ENCODE results near the gene DYSF.

Gene DYSF

DNA sequence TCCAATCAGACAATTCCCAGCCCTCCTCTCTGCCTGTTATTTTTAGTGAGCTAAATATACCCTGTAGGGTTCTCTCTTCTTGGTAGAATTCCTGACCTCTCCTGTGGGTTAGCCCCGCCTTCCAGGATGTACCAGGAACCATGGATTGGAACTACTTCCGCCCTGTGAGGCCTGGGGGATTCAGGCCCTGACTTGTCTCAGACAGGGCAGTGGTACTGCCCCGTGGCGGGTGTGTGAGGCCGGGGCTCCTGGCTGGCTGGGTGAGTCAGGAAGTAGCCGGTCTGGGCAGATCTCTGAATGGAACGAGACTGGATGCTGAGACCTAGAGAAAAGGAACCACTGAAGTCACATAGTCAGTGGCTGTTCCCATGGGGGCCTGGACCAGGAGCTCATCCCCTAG, 50.5 kb downstream of the DYSF start:
- no peak for DNase-seq

DNA sequence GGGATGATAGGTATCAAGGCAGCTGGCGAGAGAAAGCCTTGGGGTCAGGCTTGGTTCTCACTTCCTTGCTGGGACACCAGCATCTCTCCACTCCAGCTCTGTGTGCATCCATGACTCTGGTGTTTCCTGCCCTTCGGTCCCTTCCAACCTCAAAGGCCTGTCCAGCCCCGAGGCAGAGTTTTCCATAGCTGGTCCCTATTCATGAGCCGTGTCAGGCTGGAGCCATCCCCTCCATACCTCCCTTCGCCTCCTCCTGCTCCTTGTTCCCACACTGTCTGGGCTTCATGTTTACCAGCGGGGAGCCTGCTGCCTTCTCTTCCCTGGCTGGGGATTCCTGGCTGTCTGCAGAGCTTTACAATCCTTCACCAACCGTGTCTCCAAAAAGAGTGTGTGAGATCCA, 51.2 kb downstream of the DYSF start:
- no peak for DNase-seq

DNA sequence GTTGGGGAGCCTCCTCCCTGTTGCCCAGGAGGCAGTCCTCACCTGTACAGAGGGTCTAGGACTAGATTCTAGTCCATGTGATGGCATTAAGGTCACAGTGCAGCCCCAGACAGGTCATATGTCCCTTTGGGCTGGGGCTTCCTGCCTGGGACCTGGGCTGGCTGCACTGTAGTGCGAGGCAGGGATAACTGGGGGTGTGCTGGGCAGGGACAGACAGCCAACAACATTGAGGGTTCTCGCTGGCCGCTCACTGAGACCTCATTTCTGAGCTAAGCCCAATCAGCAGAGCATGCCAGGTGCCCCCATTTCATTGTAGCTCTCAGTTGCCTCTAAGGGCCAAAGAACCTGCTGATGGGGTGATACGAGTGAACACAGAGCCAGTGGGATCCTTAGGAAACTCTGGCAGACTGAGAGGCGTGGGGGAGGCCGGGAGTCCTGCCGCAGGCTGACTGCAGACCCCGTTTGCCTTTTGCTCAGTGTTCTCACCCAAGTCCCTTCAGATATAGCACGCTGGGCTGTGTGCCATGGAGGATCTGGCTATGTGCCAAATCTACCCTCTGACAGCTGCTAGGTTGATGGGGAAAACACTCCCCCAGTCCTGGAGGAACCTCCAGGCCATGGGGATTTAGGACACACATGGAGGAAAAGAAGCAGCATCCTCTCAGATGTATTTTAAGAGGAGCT, 51.9 kb downstream of the DYSF start:
- no peak for DNase-seq

DNA sequence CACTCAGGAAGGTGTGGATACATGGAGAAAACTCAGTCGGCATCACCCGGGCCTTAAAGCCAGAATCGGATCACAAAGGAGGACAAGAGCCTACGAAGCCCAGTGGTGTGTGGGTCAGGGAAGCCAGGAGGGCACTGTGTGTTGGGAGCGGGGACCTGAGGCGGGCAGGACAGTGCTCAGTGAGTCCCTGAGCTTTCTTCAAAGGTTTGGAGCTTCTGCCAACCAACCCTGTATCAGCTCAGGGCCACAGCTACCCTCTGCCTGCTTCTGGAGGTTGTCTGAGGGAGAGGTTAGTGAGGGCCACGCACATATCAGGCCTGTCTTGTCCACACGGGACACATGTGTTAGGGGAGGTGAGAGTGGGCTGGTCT, 52.4 kb downstream of the DYSF start:
- DNase-seq: no peak

DNA sequence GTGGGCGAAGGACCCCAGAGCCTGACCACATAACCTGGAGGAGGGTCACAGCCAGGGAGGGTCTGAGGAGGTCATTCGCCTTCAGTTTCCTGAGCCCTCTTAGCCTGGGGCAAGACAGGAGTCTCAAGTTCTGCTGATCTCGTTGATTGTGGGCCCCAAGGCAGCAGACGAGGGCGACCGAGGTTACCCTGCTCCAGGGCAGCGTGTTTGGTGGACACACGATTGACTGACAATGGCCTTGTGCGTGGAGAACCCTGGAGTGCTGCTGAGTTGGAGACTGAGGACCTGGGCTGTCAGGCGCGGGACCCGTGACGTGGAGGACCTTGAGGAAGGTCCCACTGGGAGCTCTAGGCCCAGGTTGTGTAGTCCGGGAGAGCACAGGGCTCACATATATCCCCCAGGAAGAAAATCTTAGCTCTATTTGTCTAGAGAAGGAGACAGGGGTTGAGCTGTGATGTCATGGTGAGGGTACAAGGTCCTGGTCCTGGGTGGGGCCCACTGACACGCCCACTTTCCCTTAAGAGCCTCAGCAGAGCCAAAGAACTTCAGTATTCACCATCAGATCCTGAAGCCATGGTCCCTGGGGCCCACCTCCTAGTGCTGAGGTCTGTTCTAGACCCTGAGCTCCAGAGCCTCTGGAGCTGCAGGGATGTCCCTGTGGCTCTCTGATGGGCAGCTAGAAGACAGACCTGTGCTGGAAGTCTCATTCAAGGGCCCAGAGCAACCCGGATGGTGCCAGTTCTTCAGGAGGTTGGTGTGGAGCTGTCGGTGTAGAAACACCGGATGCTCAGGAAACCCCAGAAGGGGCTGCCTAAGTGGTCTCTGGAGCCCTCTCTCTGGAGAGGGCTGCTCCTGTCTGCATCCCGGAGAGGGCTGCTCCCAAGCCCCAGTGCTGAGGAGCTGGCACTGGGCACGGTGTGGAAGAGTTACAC, 53.1 kb downstream of the DYSF start:
- no peak for DNase-seq

DNA sequence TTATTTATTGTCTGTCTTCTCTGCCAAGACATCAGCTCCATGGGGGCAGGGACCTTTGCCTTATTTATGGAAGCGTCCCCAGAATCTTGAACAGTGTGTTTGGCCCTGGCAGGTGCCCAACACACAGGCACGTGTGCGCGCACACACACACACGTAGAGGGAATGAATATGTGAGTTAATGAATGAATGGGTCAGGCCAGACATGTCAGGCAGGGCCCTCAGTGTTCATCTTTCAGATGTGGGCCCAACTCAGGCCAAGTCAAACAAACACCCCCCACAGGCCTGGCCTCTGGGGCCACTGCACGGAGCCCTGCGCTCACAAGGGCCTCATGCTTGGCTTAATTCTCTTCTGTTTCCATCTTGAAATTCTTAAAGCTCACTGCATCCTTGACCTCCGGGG, 54.1 kb downstream of the DYSF start:
- DNase-seq: no peak

DNA sequence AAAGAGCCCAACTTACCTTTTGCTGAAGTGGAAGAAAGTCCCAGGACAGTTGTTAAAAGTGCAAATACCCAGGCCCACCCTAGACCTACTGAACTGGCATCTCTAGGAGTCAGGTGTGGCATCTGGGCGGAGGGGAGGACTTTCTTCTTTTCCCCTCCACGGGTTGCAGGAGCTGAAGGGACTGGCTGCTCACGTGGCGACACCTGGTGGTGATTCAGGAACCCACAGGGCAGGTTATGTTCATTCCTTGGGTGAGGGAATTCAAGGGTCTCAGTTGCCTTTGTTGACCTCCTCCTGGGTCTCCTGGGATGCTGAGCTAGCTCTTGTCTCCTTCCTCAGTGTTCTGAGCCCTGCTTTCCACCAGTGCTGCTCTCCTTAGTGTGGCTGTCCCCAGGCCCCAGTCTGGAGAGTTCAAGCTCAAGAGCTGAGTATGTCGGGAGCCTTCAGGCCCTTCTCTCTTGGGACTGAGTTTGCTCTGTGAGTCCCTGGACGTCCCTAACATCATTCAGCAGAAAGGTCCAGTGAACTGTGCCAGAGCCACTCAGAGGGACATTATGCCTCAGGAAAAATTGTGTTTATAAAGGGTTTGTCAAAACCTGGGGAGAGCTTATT, 56.9 kb downstream of the DYSF start:
- no peak for DNase-seq

DNA sequence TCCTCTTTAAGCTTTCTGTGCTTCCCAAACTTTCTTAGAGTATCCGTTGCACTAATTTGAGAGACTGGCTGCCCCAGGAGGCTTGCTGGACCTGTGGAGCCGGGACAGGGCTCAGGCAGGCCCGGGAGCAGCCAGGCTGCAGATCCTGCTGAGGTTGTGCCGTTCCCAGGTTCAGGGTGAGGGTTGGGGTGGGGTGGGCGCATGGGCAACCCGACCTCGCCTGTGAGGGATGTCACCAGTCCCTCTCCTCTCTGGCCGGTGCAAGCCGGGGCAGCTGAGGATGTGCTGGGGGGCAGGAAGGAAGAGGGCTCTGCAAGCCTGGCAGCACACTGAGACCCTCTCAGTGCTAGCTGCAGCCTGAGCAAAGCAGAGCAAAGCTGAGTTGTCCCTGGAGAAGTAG, 57.6 kb downstream of the DYSF start:
- no peak for DNase-seq

DNA sequence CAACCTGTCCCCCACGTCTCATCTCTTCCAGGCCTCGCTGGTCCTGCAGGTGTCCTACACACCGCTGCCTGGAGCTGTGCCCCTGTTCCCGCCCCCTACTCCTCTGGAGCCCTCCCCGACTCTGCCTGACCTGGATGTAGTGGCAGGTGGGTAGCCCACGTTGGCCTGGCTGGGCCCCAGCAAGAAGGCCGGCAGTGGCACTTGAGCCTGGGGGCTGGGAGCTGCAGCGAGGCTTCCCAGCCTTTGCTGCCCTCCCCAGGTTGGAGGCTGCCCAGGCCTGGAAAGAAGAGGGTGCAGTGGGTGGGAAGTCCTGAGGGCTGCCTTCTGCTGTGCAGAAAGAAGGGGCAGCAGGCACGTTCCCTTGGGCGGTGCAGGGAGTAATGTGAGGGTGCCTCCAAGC, 58.4 kb downstream of the DYSF start:
- DNase-seq: no peak

DNA sequence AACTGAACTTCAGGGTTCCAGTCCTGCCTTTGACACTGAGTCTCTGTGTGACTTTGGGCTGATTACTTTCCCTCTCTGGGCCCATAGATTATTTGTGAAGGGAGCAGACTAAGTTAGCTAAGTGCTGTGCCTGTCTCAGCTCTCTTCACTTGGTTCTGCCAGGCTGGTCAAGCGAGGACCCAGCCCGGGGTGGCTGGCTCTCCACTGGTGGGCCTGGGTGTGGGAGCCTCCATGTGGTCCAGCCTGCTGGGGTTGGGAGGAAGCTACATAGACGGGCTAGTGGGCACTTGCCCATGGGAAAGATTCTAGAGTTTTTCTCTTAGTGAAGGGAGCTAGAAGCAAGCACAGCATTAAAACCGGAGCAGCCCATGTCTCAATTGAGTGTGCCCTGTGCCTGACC, 59.0 kb downstream of the DYSF start:
- DNase-seq: no peak

DNA sequence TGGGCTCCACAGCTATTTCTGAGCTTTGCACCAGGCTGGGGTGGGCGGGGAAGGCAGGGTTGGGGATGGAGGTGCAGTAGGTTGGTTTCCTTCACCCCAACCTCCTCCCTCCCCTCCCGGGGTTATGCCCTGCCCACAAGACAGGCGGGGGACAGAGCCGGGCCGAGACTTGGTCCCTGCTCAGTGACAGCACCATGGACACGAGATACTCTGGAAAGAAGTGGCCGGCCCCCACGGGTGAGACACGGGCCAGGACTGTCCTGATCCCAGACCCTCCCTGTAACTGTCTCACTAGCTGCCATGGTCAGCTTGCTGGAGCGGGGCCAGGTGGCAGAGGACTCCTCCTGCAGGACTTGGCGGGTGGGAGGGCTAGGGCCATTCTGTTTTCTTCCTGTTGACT, 59.7 kb downstream of the DYSF start:
- DNase-seq: no peak

DNA sequence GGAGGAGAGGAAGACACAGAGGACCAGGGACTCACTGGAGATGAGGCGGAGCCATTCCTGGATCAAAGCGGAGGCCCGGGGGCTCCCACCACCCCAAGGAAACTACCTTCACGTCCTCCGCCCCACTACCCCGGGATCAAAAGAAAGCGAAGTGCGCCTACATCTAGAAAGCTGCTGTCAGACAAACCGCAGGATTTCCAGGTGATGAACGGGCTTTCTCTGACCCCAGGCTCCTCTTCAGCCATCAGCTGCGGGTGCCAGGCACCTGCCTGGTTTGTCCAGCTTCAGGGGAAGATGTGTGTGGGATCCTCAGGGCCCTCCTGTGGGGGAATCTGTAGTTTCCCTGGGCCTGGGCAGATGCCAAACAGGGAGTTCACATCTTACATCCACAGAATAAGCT, 60.4 kb downstream of the DYSF start:
- no peak for DNase-seq

DNA sequence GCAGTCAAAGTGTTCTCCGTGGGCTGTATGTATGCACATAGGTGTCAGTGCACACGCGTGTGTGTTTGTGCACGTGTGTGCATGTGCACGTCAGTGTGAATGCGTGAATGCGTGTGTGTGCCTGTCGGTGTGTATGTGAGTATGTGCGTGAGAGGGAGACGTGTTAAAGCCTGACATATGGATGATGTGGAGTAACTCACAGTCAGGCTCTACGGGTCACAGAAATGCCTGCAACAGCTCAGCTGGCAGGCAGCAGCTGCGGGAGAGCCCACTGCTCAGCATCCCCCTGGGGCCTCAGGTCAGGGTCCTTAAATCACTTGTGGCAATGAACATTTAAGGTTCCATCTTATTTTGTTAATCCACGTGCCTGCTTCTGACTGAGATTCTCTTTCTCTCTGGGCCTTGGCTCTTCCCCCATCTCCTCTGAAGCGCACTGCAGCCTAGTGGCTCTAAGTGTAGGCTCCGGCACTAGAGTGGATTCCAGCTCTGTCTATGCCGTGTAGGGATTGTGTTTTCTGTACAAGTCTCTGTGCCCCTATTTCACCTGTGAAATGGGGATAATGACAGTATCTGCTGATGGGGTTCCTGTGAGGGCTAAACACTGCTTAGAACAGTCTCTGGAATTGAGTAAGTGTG, 63.0 kb downstream of the DYSF start:
- no peak for DNase-seq

DNA sequence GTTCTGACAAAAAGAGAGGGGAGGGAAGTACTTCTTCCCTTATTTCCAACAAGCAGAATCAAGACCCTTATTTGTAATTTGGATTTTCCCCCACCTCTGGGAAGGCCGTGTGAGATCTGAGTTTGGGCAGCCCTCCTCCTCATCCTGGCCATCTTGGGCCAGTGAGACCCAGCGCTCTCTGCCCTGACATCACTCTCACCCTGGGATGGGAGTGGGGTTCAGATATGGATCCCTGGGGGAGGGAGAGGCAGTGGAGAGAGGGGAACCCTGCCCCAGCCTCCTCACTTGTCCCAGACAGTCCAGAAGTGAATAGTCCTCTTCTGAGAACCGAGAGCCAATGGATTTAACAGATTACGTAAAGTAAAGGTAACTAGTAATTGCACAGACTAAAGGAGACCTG, 64.5 kb downstream of the DYSF start:
- no peak for DNase-seq

DNA sequence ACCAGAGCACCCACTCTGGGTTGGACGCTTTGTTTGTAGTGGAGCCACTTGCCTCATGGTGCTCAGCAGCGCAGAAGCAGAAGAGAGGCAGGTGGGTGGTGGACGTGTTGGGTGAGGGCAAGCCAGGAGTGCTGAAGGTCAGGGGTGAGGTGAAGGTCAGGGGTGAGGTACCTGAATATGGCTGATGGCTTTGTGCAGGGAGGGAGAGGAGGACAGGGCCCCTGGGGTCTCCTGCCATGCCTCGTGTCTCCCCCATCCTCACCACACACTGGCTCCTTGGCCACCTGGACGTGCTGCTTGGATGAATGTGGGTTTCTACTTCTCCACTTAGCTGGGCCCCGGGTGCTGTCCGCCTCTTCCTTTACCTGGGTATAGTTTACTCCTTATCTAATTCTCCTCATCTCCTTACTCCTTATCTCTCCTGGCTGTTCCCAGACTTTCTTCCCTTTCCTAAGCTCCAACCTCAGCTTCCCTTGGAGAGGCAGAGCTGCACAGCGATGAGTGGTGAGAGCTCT, 68.1 kb downstream of the DYSF start:
- DNase-seq: no peak

DNA sequence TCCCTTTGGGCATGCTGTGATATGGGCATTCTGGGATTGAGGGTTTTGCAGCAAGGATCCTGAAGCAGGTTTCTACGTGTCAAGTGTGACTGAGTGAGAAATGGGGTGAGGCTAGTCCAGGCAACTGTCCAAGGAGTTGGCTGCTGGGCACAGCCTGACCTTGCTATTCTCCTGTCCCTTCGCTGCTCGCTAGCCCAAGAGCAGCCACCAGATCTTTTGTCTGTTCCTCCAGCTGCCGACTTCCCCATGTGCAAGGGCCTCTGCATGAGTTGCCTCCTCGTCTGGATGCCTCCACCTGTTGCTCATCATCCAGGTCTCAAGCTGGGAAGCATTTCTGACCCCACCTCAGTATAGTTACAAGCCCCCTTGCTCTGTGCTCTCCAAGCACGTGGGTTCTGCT, 71.1 kb downstream of the DYSF start:
- no peak for DNase-seq

DNA sequence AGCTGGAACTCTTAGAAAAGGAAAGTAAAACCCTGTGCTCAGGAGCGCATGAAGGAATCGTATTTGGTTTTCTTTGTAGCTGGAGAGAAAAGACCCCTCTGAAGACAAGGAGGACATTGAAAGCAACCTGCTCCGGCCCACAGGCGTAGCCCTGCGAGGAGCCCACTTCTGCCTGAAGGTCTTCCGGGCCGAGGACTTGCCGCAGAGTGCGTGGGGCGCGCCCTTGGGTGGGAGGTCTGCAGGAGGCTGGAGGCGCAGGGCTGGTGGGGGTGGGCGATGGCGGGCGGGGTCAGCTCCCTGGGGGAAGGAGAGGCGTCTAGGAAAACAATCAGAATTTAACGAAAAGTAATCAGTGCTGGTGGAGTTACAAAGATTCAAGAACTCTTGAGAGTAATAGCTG, 72.8 kb downstream of the DYSF start:
- DNase-seq: no peak

DNA sequence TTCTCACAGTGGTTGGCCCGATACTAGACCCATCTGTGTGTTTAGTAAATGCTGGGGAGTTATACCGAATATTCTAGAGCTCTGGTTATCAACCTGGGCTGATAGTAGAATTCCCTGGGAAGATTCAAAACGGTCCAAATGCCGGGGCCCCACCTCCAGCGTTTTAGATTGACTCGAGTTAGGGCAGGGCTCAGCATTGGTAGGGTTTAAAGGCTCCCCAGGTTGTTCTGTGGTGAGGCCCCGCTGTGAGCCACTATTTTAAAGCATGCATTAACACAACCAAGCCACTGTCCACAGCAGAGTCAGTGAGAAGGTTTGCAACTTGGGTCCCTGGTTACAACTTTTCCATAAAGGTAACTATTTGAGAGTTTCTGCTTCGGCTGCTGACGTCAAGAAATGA, 73.6 kb downstream of the DYSF start:
- DNase-seq: no peak

DNA sequence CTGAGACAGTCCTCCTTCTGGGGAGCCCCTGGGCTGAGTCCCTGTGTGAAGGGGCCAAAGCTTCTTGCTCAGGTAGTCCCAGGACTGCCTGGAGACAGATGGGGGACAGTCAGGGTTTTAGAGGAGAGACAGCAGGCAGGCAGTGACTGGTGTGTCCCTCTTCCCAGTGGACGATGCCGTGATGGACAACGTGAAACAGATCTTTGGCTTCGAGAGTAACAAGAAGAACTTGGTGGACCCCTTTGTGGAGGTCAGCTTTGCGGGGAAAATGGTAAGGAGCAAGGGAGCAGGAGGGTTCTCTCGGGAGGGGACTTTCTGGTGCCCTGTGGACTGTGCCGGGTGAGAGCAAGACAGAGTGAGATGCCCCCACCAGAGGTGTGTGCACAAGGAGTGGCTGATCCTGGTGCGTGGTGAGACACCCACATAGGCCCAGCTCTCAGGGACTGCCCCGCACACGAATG, 74.8 kb downstream of the DYSF start:
- DNase-seq: no peak

DNA sequence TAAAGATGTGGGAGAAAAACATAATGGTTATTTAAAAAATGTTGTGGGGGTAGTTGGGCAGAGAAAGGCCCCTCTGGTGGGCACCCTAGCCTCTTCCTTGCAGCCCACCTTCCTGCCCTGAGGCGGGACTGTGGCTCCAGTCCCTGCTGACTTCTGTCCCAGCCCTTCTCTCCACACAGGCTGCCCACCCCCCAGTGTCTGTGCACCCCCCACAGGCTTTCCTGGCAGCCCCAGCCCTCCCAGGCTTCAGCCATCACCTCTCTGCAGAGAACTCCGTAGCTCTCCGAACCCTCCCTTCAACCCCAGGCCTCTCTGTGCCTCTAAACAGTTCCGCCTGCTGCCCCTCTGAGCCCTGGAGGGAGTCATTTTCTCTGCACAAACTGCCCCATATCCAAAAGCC, 75.4 kb downstream of the DYSF start:
- no peak for DNase-seq

DNA sequence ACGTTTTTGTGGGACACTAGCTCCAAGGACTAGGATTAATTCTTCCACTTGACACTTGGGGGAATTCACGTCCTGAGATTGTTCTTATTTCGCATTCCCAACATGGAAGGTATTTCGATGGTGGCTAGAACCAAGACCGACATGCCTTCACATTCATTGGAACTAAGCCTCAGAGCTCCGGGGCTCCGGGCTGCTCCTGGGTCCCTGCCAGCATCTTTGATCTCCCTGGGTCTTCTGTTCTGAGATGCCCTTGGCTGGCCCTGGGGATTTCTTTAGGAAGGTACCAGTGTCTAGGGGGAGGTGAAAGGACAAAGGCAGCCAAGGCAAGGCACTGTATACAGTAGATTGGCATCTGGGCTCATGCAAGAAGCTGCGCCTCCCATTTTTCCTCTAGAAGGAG, 76.8 kb downstream of the DYSF start:
- DNase-seq: no peak

DNA sequence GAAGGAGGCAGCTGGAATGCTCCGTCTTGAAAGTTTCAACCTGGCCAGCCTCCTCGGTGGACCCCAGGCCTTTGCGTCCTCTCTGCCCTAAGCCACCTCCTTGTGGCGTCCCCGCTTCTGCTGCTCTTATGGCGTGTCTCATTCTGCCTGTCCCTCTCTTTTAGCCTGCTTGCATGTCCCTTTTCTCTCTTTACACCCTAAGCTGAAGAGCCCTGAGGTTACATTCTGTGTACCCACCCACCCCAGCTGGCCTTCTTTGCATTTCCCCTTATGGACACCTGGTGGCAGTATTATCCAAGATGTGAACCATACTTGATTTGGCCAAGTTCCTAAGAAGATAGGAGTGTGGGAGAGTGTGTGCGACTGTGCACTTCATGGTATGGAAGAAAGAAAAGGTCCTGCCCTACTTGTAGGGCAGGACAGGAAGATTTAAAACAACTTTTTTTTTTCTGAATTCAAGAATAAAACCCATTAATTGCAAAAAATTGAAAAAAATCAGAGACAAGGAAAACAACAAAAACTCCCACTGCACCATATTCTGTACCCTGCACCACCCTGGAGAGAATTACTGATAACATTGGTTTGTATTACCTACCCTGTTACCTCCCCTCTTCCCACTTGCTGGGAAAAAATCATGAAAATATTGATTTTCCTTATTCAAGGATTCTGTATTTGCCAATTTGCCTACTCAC, 77.4 kb downstream of the DYSF start:
- no peak for DNase-seq

Measured in activated gamma-delta T cell (primary cell).